Measurements from ENCODE around the gene RAB11FIP5. TPM values are rescaled to one million over a fixed set of nuclear protein-coding genes. Genes with fewer than 3 reads are reported as not detected.

The RAB11FIP5 gene
- total and polyA plus RNA-seq, 2 experiments from 2014 or later: 4.4 to 16.6 TPM

DNA sequence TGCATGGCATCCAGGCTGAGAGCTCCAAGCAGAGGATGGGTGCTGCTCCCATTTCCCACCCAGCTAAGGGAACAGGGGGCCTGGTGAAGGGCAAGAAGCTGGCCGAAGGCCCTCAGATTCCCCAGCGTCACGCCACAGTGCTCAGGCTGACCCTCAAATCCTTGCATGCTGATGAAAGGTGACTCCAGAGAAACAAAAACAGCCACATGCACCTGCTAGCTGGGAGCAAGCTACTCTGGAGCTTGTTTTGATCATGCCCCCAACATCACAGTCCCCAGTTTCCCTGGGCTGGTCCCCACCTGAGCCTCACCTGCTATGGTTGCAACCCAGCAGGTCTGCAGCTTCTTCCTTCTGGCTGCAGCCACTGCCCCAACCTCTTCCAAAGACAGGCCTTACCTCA is 13.3 kb downstream of the RAB11FIP5 start (continued):
- TF ChIP-seq ZNF462 (CRISPR knock-in tag; IDR thresholded peaks at IDR 0.05) (no peak), EZH2phosphoT487 (IDR thresholded peaks at IDR 0.05; ENCODE audit: unreplicated experiment) (no peak), ZNF114 (CRISPR knock-in tag; IDR thresholded peaks at IDR 0.05) (no peak), EZH2 (IDR thresholded peaks at IDR 0.05; ENCODE audit: low read depth, unreplicated experiment) (no peak), POLR2AphosphoS5 (IDR thresholded peaks at IDR 0.05; ENCODE audit: low read depth) (no peak), JUNB (IDR thresholded peaks at IDR 0.05; ENCODE audit: unreplicated experiment) (no peak), CREB1 (CRISPR knock-in tag; IDR thresholded peaks at IDR 0.05; ENCODE audit: low read depth) (no peak), ZNF331 (CRISPR knock-in tag; IDR thresholded peaks at IDR 0.05; ENCODE audit: low read depth) (no peak)

GRCh38 chr2:73095910-73096309 is 16.8 kb downstream of the RAB11FIP5 start:
- Histone ChIP-seq H3K4me1 (ENCODE audit: insufficient read depth) (no peaks in the 10 kb centered on the region), H3K27me3 (ENCODE audit: insufficient read depth) (no peaks in the 10 kb centered on the region), H3K4me2 (no peak overlapping the region), H3K27ac (ENCODE audit: low read depth) (no peak overlapping the region), H2AFZ (no peak overlapping the region), H3F3A (replicated peaks; ENCODE audit: low read depth) (no peaks in the 10 kb centered on the region), H3K36me3 (ENCODE audit: insufficient read depth) (no peaks in the 10 kb centered on the region), H3K79me2 (replicated peaks; ENCODE audit: insufficient read depth) (no peaks in the 10 kb centered on the region; the same call in 1 of the 2 replicates), H3K4me3 (no peak overlapping the region), H3K9me2 (ENCODE audit: insufficient read depth) (no peaks in the 10 kb centered on the region), H4K20me1 (replicated peaks; ENCODE audit: insufficient read depth) (no peaks in the 10 kb centered on the region; the same call in none of the 2 replicates)
- Mint-ChIP-seq H3K27me3 (ENCODE audit: insufficient read depth, low read depth, poor library complexity) (peaks cover 10% of the 10 kb centered on the region), H3K9me3 (no peaks in the 10 kb centered on the region; the same call in 2 of the 3 replicates), H3K36me3 (ENCODE audit: low read depth) (no peaks in the 10 kb centered on the region), H3K4me3 (no peak overlapping the region), H3K4me1 (peaks cover 14% of the 10 kb centered on the region; the same call in 2 of the 3 replicates), H3K27ac (no peak overlapping the region)
- no peak for DNase-seq (ENCODE audit: low spot score)
- ATAC-seq: no peak
- TF ChIP-seq STAT1 (IDR thresholded peaks at IDR 0.05; ENCODE audit: unreplicated experiment) (no peak), JUNB (IDR thresholded peaks at IDR 0.05; ENCODE audit: unreplicated experiment) (no peak), REST (IDR thresholded peaks at IDR 0.05; ENCODE audit: unreplicated experiment) (no peak), ZNF114 (CRISPR knock-in tag; IDR thresholded peaks at IDR 0.05) (no peak), EZH2 (IDR thresholded peaks at IDR 0.05; ENCODE audit: low read depth, unreplicated experiment) (no peak), EZH2phosphoT487 (IDR thresholded peaks at IDR 0.05; ENCODE audit: unreplicated experiment) (no peak), NANOG (IDR thresholded peaks at IDR 0.05; ENCODE audit: borderline replicate concordance) (no peak), POLR2AphosphoS5 (IDR thresholded peaks at IDR 0.05; ENCODE audit: low read depth) (no peak), CREB1 (CRISPR knock-in tag; IDR thresholded peaks at IDR 0.05; ENCODE audit: low read depth) (no peak), ETS1 (IDR thresholded peaks at IDR 0.05) (no peak)
- TF ChIP-seq, protein P1, sequence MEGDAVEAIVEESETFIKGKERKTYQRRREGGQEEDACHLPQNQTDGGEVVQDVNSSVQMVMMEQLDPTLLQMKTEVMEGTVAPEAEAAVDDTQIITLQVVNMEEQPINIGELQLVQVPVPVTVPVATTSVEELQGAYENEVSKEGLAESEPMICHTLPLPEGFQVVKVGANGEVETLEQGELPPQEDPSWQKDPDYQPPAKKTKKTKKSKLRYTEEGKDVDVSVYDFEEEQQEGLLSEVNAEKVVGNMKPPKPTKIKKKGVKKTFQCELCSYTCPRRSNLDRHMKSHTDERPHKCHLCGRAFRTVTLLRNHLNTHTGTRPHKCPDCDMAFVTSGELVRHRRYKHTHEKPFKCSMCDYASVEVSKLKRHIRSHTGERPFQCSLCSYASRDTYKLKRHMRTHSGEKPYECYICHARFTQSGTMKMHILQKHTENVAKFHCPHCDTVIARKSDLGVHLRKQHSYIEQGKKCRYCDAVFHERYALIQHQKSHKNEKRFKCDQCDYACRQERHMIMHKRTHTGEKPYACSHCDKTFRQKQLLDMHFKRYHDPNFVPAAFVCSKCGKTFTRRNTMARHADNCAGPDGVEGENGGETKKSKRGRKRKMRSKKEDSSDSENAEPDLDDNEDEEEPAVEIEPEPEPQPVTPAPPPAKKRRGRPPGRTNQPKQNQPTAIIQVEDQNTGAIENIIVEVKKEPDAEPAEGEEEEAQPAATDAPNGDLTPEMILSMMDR (conservative IDR thresholded peaks at IDR 0.05; ENCODE audit: low read depth in 2 of 2): no peak
